Panc1 (cell line): ENCODE data around the gene C19orf33.
A peak's percentile ranks its signal among the peaks of the same experiment; 100 is the strongest.

Source experiments
- POLR2AphosphoS5 ChIP-seq: IDR thresholded peaks from 2 replicates; pipeline ENCODE4 v1.6.1; 2012; ENCODE audit warnings: mild to moderate bottlenecking, low read depth, low read length, moderate library complexity
- SIN3A ChIP-seq: IDR thresholded peaks from 2 replicates; pipeline ENCODE4 v1.6.1; 2012; ENCODE audit warnings: low read depth, mild to moderate bottlenecking, low read length, moderate library complexity, borderline replicate concordance; ENCODE audit not compliant: insufficient read depth
- TCF7L2 ChIP-seq: IDR thresholded peaks from 2 replicates; pipeline ENCODE4 v1.6.1; 2011; ENCODE audit warnings: mild to moderate bottlenecking, low read depth, low read length, inconsistent platforms
- TF ChIP-seq, protein P1 (sequence below): fragments of 450-650 bp; IDR thresholded peaks from 2 replicates; pipeline ENCODE4 v1.5.1; 2017; ENCODE audit warnings: mild to moderate bottlenecking
- TF ChIP-seq, protein P2 (sequence below), 2 experiments: IDR thresholded peaks; 2 replicates each; pipeline ENCODE4 v1.6.1; 2011 to 2012; ENCODE audit warnings: low read depth in 2 of 2, control low read depth in 1 of 2, low read length in 1 of 2, mild to moderate bottlenecking in 1 of 2, moderate library complexity in 1 of 2; ENCODE audit not compliant: insufficient read depth in 1 of 2

DNA sequence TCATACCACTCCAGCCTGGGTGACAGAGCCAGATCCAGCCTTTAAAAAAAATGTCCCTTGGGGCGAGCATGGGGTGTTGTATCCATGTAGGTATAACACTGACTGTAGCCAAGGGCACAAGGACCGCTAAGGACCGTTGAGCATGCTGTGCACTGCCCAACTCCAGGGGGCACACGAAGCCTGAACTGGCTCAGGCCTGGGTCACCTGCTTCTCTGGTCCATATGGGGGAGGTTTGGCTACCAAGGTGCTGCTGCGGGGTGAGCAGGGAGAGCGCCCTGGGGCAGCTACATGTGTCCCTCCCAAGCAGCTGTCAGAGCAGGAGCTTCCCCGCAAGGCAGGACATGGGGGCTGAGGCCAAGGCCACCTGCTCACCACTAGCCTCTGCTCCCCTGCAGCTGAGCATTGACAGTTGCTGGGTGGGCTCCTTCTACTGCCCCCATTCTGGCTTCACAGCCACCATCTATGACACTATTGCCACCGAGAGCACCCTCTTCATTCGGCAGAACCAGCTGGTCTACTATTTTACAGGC, 47.9 kb downstream of the C19orf33 start:
- TF ChIP-seq POLR2AphosphoS5 (0 out of 2 replicates have a peak, but pooled peaks have one; percentile 19), TCF7L2 (no peak), SIN3A (no peak)
- TF ChIP-seq, protein P1, sequence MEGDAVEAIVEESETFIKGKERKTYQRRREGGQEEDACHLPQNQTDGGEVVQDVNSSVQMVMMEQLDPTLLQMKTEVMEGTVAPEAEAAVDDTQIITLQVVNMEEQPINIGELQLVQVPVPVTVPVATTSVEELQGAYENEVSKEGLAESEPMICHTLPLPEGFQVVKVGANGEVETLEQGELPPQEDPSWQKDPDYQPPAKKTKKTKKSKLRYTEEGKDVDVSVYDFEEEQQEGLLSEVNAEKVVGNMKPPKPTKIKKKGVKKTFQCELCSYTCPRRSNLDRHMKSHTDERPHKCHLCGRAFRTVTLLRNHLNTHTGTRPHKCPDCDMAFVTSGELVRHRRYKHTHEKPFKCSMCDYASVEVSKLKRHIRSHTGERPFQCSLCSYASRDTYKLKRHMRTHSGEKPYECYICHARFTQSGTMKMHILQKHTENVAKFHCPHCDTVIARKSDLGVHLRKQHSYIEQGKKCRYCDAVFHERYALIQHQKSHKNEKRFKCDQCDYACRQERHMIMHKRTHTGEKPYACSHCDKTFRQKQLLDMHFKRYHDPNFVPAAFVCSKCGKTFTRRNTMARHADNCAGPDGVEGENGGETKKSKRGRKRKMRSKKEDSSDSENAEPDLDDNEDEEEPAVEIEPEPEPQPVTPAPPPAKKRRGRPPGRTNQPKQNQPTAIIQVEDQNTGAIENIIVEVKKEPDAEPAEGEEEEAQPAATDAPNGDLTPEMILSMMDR = no peak
- TF ChIP-seq, protein P2, sequence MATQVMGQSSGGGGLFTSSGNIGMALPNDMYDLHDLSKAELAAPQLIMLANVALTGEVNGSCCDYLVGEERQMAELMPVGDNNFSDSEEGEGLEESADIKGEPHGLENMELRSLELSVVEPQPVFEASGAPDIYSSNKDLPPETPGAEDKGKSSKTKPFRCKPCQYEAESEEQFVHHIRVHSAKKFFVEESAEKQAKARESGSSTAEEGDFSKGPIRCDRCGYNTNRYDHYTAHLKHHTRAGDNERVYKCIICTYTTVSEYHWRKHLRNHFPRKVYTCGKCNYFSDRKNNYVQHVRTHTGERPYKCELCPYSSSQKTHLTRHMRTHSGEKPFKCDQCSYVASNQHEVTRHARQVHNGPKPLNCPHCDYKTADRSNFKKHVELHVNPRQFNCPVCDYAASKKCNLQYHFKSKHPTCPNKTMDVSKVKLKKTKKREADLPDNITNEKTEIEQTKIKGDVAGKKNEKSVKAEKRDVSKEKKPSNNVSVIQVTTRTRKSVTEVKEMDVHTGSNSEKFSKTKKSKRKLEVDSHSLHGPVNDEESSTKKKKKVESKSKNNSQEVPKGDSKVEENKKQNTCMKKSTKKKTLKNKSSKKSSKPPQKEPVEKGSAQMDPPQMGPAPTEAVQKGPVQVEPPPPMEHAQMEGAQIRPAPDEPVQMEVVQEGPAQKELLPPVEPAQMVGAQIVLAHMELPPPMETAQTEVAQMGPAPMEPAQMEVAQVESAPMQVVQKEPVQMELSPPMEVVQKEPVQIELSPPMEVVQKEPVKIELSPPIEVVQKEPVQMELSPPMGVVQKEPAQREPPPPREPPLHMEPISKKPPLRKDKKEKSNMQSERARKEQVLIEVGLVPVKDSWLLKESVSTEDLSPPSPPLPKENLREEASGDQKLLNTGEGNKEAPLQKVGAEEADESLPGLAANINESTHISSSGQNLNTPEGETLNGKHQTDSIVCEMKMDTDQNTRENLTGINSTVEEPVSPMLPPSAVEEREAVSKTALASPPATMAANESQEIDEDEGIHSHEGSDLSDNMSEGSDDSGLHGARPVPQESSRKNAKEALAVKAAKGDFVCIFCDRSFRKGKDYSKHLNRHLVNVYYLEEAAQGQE (IDR thresholded peaks at IDR 0.05; ENCODE audit: insufficient read depth in 1 of 2, low read depth in 2 of 2, low read length in 1 of 2) = no peak
